ENCODE measurements around the gene TMEM184A. TPM values are rescaled to one million over a fixed set of nuclear protein-coding genes. Genes with fewer than 3 reads are reported as not detected.

The TMEM184A gene
- total RNA-seq, 1 donor from 2014 or later = 142 TPM

GRCh38 chr7:1503390-1503789 is 52.6 kb downstream of the TMEM184A start:
- no peak for DNase-seq (ENCODE audit: low spot score)

GRCh38 chr7:1502845-1503244 is 53.2 kb downstream of the TMEM184A start:
- DNase-seq (ENCODE audit: low spot score) = no peak

GRCh38 chr7:1501487-1502270 is 54.3 kb downstream of the TMEM184A start:
- DNase-seq (ENCODE audit: low spot score) = no peak

- DNase-seq (ENCODE audit: low spot score) = no peak
These were observed 55.8 kb downstream of the TMEM184A start for GRCh38 chr7:1500064-1500807.

GRCh38 chr7:1499367-1500029 is 56.5 kb downstream of the TMEM184A start:
- no peak for DNase-seq (ENCODE audit: low spot score)

GRCh38 chr7:1498370-1499305 is 57.4 kb downstream of the TMEM184A start:
- no peak for DNase-seq (ENCODE audit: low spot score)

GRCh38 chr7:1497293-1497927 is 58.6 kb downstream of the TMEM184A start:
- DNase-seq (ENCODE audit: low spot score) = no peak

GRCh38 chr7:1496531-1497292 is 59.3 kb downstream of the TMEM184A start:
- DNase-seq (ENCODE audit: low spot score) = no peak

GRCh38 chr7:1495564-1496242 is 60.3 kb downstream of the TMEM184A start:
- DNase-seq (ENCODE audit: low spot score) = no peak

- no peak for DNase-seq (ENCODE audit: low spot score)
These were observed 61.0 kb downstream of the TMEM184A start for GRCh38 chr7:1494866-1495563.

- no peak for DNase-seq (ENCODE audit: low spot score)
These were observed 61.6 kb downstream of the TMEM184A start for GRCh38 chr7:1494447-1494846.

GRCh38 chr7:1493571-1493970 is 62.4 kb downstream of the TMEM184A start:
- no peak for DNase-seq (ENCODE audit: low spot score)

GRCh38 chr7:1493129-1493528 is 62.9 kb downstream of the TMEM184A start:
- DNase-seq (ENCODE audit: low spot score) = no peak

- no peak for DNase-seq (ENCODE audit: low spot score)
These were observed 63.4 kb downstream of the TMEM184A start for GRCh38 chr7:1492640-1493039.

Other genes starting within 250 kb of the TMEM184A start
- gene MICALL2, start 96.7 kb downstream of the TMEM184A start, total RNA-seq = 54.7 TPM
- 97.5 TPM for gene INTS1, start 51.8 kb downstream of the TMEM184A start, total RNA-seq
- 34.6 TPM for gene MAFK, start 25.5 kb downstream of the TMEM184A start, total RNA-seq
- 32.0 TPM for gene PSMG3, start 13.8 kb upstream of the TMEM184A start, total RNA-seq
- 1.7 TPM for gene ELFN1, start 114.1 kb upstream of the TMEM184A start, total RNA-seq